GM21447 (cell line): ENCODE results near the gene NBEA.

Experiments
- ATAC-seq: cut with Tn5 transposase; IDR thresholded peaks from one replicate; pipeline ENCODE4 v1.9.1; 2021; ENCODE audit not compliant: unreplicated experiment

NBEA gene

GRCh38 chr13:35472323-35472881 lies 530.3 kb downstream of the NBEA start:
- ATAC-seq, result no peak

- ATAC-seq, result no peak
Measured at GRCh38 chr13:35473206-35473775, 531.2 kb downstream of the NBEA start.

GRCh38 chr13:35473802-35474201 lies 531.7 kb downstream of the NBEA start:
- ATAC-seq, result no peak

- ATAC-seq, result no peak
Measured at GRCh38 chr13:35474496-35475211, 532.6 kb downstream of the NBEA start.

- ATAC-seq, result no peak
Measured at GRCh38 chr13:35475212-35475959, 533.3 kb downstream of the NBEA start.

- ATAC-seq, result no peak
Measured at GRCh38 chr13:35475960-35476943, 534.2 kb downstream of the NBEA start, which contains the start of gene MAB21L1. Gene MAB21L1 (minus strand): TSS chr13:35476689. CDS start chr13:35476138, 551 bp downstream.

GRCh38 chr13:35477386-35477946 lies 535.4 kb downstream of the NBEA start:
- no peak for ATAC-seq

- ATAC-seq, result no peak
Measured at GRCh38 chr13:35478271-35479037, 536.4 kb downstream of the NBEA start.

GRCh38 chr13:35479038-35479492 lies 537.0 kb downstream of the NBEA start:
- ATAC-seq, result no peak

- ATAC-seq, result no peak
Measured at GRCh38 chr13:35479706-35480105, 537.6 kb downstream of the NBEA start.

GRCh38 chr13:35480346-35480745 lies 538.3 kb downstream of the NBEA start:
- ATAC-seq, result no peak

GRCh38 chr13:35481777-35482176 lies 539.7 kb downstream of the NBEA start:
- ATAC-seq, result no peak

GRCh38 chr13:35482527-35482926 lies 540.5 kb downstream of the NBEA start:
- ATAC-seq, result no peak

GRCh38 chr13:35483761-35484160 lies 541.7 kb downstream of the NBEA start:
- ATAC-seq, result no peak

GRCh38 chr13:35484384-35484783 lies 542.3 kb downstream of the NBEA start:
- ATAC-seq, result no peak

GRCh38 chr13:35485424-35485823 lies 543.4 kb downstream of the NBEA start:
- no peak for ATAC-seq

GRCh38 chr13:35489050-35489449 lies 547.0 kb downstream of the NBEA start:
- ATAC-seq, result no peak

- ATAC-seq, result no peak
Measured at GRCh38 chr13:35496006-35496405, 553.9 kb downstream of the NBEA start.

- no peak for ATAC-seq
Measured at GRCh38 chr13:35496761-35497386, 554.8 kb downstream of the NBEA start.
